ENCODE measurements around the gene ARHGAP8.
"Not testable (repeated sequence)": the region's sequence is repeated elsewhere in the genome, so short reads cannot be mapped to it uniquely, and the experiment has no call there.

ARHGAP8 gene

GRCh38 chr22:44727148-44727547 lies 25.2 kb upstream of the ARHGAP8 start:
- no peak for DNase-seq

GRCh38 chr22:44727709-44728108 lies 24.7 kb upstream of the ARHGAP8 start:
- no peak for DNase-seq

GRCh38 chr22:44728761-44729324 lies 23.5 kb upstream of the ARHGAP8 start:
- DNase-seq: no peak

- DNase-seq: peak; percentile 85 to 91
Measured at GRCh38 chr22:44729391-44730021, 22.9 kb upstream of the ARHGAP8 start.

- peak in 1 of 2 experiments; percentile 1 for DNase-seq
Measured at GRCh38 chr22:44730022-44730393, 22.4 kb upstream of the ARHGAP8 start.

- no peak for DNase-seq
Measured at GRCh38 chr22:44730490-44731356, 21.7 kb upstream of the ARHGAP8 start.

- DNase-seq: no peak
Measured at GRCh38 chr22:44731357-44731970, 20.9 kb upstream of the ARHGAP8 start.

GRCh38 chr22:44732017-44732561 lies 20.3 kb upstream of the ARHGAP8 start:
- DNase-seq: no peak

GRCh38 chr22:44732661-44733060 lies 19.7 kb upstream of the ARHGAP8 start:
- DNase-seq: no peak

GRCh38 chr22:44733426-44734106 lies 18.8 kb upstream of the ARHGAP8 start:
- DNase-seq: no peak

GRCh38 chr22:44734278-44734677 lies 18.1 kb upstream of the ARHGAP8 start:
- no peak for DNase-seq

GRCh38 chr22:44734801-44735517 lies 17.4 kb upstream of the ARHGAP8 start:
- no peak for DNase-seq

GRCh38 chr22:44735518-44736428 lies 16.6 kb upstream of the ARHGAP8 start:
- peak; percentile 16 to 39 for DNase-seq

GRCh38 chr22:44736581-44737405 lies 15.6 kb upstream of the ARHGAP8 start:
- DNase-seq: no peak

- DNase-seq: no peak
Measured at GRCh38 chr22:44737406-44738346, 14.7 kb upstream of the ARHGAP8 start.

GRCh38 chr22:44738347-44738715 lies 14.0 kb upstream of the ARHGAP8 start:
- no peak for DNase-seq

GRCh38 chr22:44739024-44739423 lies 13.4 kb upstream of the ARHGAP8 start:
- DNase-seq: no peak

- not testable (repeated sequence) for DNase-seq
Measured at GRCh38 chr22:44739666-44740065, 12.7 kb upstream of the ARHGAP8 start.

GRCh38 chr22:44740307-44740706 lies 12.1 kb upstream of the ARHGAP8 start:
- DNase-seq: no peak
